Thoracic aorta (tissue), 2 donors: ENCODE measurements around the gene PLD2. TPM values are rescaled to one million over a fixed set of nuclear protein-coding genes. Genes with fewer than 3 reads are reported as not detected.
"Not testable (repeated sequence)": the region's sequence is repeated elsewhere in the genome, so short reads cannot be mapped to it uniquely, and the experiment has no call there.

Experiments used
- ATAC-seq: fragments of 150-250 bp; one replicate; pipeline ENCODE4 v1.8.0; 2017; ENCODE audit warnings: low read depth; ENCODE audit not compliant: insufficient number of reproducible peaks, low FRiP score
- DNase-seq: peaks from one replicate; pipeline ENCODE4 v3.0.0-alpha.2; 2020; ENCODE audit warnings: low spot score
- H3K27ac ChIP-seq, 2 donors: fragments of 200-600 bp; sonication (generic); 1 replicate in 1 of 2; 2 replicates in 1 of 2; pipeline ENCODE4 v1.5.1; 2016; ENCODE audit warnings: mild to moderate bottlenecking in 2 of 2, moderate library complexity in 2 of 2
- H3K27me3 ChIP-seq: fragments of 200-600 bp; sonication (generic); replicated peaks from 2 replicates; pipeline ENCODE4 v1.6.0; 2016; ENCODE audit warnings: mild to moderate bottlenecking; ENCODE audit not compliant: insufficient read depth
- H3K36me3 ChIP-seq: fragments of 200-600 bp; sonication (generic); one replicate; pipeline ENCODE4 v1.5.1; 2016
- H3K4me1 ChIP-seq, 2 donors: fragments of 200-600 bp; sonication (generic); 1 replicate in 1 of 2; 2 replicates in 1 of 2; pipeline versions ENCODE4 v1.5.1 to v1.6.0; 2016; ENCODE audit warnings: low read depth in 2 of 2, mild to moderate bottlenecking in 1 of 2; ENCODE audit not compliant: control insufficient read depth in 1 of 2
- H3K4me3 ChIP-seq: fragments of 200-600 bp; sonication (generic); 2 replicates; pipeline ENCODE4 v1.5.1; 2016; ENCODE audit warnings: mild to moderate bottlenecking
- H3K9me3 ChIP-seq: fragments of 200-600 bp; sonication (generic); 2 replicates; pipeline ENCODE4 v1.5.1; 2016
- total RNA-seq, 2 donors: library from RNA; depleted of rRNA; stranded (reverse); fragments of >200 nt; gene quantifications; one replicate each; pipeline versions ENCODE4 v1.1.0 to v1.2.3, GENCODE V29; 2016
- TF ChIP-seq, protein P1 (sequence below): fragments of 200-600 bp; sonication (generic); IDR thresholded peaks from one replicate; pipeline ENCODE4 v1.5.1; 2019; ENCODE audit warnings: antibody characterized with exemption

Gene PLD2
- total RNA-seq, 2 donors from 2014 or later: 38.3 to 75.3 TPM

DNA sequence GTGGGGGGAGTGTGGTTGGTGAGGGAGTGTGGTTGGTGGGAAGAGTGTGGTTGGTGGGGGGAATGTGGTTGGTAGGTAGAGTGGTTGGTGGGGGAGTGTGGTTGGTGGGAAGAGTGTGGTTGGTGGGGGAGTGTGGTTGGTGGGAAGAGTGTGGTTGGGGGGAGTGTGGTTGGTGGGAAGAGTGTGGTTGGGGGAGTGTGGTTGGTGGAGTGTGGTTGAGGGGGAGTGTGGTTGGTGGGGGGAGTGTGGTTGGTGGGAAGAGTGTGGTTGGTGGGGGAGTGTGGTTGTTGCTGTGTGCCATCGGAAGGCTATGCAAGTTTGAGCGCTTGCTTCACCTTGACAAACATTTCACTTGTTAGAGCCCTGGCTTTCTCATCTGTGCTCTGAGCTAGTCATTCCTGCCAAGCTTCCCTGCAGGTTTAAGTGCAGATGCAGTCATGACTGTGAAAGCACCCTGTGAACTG, 46.3 kb downstream of the PLD2 start:
- Histone ChIP-seq H3K27ac (no peak overlapping the region), H3K4me1 (peaks cover 6 to 9% of the 10 kb centered on the region in 2 donors), H3K36me3 (no peaks in the 10 kb centered on the region), H3K4me3 (no peak overlapping the region), H3K27me3 (no peaks in the 10 kb centered on the region), H3K9me3 (no peaks in the 10 kb centered on the region)
- no peak for ATAC-seq
- TF ChIP-seq, protein P1, sequence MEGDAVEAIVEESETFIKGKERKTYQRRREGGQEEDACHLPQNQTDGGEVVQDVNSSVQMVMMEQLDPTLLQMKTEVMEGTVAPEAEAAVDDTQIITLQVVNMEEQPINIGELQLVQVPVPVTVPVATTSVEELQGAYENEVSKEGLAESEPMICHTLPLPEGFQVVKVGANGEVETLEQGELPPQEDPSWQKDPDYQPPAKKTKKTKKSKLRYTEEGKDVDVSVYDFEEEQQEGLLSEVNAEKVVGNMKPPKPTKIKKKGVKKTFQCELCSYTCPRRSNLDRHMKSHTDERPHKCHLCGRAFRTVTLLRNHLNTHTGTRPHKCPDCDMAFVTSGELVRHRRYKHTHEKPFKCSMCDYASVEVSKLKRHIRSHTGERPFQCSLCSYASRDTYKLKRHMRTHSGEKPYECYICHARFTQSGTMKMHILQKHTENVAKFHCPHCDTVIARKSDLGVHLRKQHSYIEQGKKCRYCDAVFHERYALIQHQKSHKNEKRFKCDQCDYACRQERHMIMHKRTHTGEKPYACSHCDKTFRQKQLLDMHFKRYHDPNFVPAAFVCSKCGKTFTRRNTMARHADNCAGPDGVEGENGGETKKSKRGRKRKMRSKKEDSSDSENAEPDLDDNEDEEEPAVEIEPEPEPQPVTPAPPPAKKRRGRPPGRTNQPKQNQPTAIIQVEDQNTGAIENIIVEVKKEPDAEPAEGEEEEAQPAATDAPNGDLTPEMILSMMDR: no peak
- DNase-seq: no peak

DNA sequence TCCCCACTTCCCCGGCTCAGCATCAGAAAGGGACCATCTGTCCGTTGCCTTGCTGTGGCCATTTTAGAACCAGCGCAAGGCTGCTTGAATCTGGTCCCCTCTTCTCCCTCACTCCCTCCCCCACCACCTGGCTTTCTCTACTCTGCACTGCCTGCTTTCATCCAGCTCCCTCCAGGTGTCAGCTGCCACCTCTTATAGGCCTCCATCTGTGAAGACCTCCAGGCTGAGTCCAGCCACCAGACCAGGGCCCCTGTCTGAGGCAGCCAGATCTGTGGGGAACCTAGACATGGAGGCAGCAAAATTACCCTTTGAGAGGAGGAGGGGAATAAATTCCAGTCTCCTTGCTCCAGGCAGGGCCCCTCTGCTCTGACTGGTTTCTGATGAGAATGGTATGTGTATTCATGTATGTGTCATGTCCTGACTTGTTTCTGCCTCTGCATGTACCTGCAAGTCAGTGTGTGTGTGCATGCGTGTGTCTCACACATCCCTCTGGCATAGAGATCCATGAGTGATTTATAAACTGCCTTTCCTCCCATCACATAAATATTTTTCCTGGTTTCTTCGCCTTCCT, 47.2 kb downstream of the PLD2 start:
- no peaks in the 10 kb centered on the region for H3K27me3 ChIP-seq
- H3K27ac ChIP-seq: no peak overlapping the region
- H3K4me3 ChIP-seq: no peak overlapping the region
- TF ChIP-seq, protein P1: no peak
- peaks cover 15 to 18% of the 10 kb centered on the region in 2 donors for H3K4me1 ChIP-seq
- no peaks in the 10 kb centered on the region for H3K9me3 ChIP-seq
- DNase-seq (no peak), ATAC-seq (no peak)
- H3K36me3 ChIP-seq: no peaks in the 10 kb centered on the region

DNA sequence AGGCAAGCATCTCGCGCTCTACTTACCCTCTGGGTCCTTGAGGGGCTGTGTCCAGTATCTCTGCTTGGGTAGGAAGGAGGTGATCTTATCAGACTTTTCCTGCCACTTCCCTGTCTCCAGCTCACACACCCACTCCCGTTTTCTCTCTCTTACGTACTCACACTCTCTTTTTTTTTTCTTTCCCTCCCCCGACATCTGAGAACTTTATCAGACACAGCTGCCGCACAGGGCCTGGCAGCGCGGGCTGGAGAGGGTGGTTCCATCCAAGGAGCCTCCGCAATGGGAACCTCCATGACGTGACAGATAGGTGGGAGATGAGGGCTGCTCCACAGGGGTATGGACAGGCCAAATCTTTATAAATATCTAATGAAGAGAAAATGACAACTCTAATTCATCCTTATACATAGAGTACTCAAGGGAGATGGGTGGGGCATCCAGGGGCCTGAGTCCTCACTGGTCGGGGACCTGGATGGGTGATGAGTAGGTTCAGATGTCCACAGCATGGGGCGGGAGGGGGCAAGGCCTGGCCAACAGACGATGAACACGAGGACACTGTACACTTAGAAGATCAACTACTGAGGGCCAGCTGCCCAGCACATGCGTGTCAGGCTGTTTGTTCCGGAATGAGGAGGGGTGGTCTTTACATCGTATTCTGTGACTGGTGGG, 49.5 kb downstream of the PLD2 start:
- DNase-seq (no peak), ATAC-seq (no peak)
- TF ChIP-seq, protein P1: no peak
- Histone ChIP-seq H3K27ac (no peak overlapping the region), H3K27me3 (no peaks in the 10 kb centered on the region), H3K4me1 (peaks cover 15 to 19% of the 10 kb centered on the region in 2 donors), H3K4me3 (no peak overlapping the region), H3K36me3 (no peaks in the 10 kb centered on the region), H3K9me3 (no peaks in the 10 kb centered on the region)

DNA sequence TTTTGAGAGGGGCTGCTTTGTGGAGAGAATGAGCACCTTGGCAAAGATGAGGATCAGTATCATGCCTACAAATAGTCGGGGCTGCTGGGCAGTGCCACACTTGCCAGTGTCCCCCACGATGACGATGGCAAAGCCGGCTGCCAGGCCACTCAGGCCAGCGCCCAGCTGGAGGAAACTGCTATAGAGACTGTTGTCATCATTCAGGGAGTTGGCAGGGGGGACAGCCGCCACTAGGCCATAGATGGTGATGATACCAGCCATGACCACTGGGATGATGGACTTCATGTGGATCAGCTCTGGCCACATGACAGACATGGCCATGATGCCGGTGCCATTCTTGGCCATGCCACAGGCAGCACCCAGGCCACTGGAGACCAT, 50.0 kb downstream of the PLD2 start:
- DNase-seq (no peak), ATAC-seq (no peak)
- Histone ChIP-seq H3K9me3 (no peaks in the 10 kb centered on the region), H3K4me1 (peaks cover 15 to 19% of the 10 kb centered on the region in 2 donors), H3K36me3 (no peaks in the 10 kb centered on the region), H3K4me3 (no peak overlapping the region), H3K27ac (no peak overlapping the region), H3K27me3 (no peaks in the 10 kb centered on the region)
- TF ChIP-seq, protein P1: no peak

DNA sequence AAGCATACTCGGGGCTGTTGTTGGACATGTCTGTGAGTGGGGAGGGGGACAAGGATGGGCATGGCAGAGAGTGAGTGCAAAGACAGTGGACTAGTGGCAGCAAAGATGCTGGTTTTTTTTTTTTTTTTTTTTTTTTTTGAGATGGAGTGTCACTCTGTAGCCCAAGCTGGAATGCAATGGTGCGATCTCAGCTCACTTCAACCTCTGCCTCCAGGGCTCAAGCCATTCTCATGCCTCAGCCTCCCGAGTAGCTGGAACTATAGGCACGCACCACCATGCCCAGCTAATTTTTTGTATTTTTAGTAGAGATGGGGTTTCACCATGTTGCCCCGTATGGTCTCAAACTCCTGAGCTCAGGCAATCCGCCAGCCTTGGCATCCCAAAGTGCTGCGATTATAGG, 50.4 kb downstream of the PLD2 start:
- not testable (repeated sequence) for H3K27me3 ChIP-seq, H3K9me3 ChIP-seq, H3K4me3 ChIP-seq, ATAC-seq, H3K27ac ChIP-seq, DNase-seq, H3K36me3 ChIP-seq
- H3K4me1 ChIP-seq: peaks cover 15 to 19% of the 10 kb centered on the region in 2 donors
